Trophoblast cell (in vitro differentiated cells and primary cell): ENCODE results near the gene TINAGL1.

Experiments
- DNase-seq, 2 donors: peaks; one replicate each; pipeline ENCODE4 v3.0.0-alpha.2; 2016
- H2AFZ ChIP-seq: 2 replicates; pipeline ENCODE4 v1.6.1; 2013; ENCODE audit warnings: low read length, moderate library complexity, mild to moderate bottlenecking; ENCODE audit not compliant: insufficient read depth, poor library complexity
- H2AK5ac ChIP-seq: 2 replicates; pipeline ENCODE4 v1.6.1; 2013; ENCODE audit warnings: mild to moderate bottlenecking, low read length
- H2BK120ac ChIP-seq: 2 replicates; pipeline ENCODE4 v1.6.1; 2013; ENCODE audit warnings: low read length, mild to moderate bottlenecking, moderate library complexity; ENCODE audit not compliant: insufficient read depth, poor library complexity
- H2BK12ac ChIP-seq: 2 replicates; pipeline ENCODE4 v1.6.1; 2013; ENCODE audit warnings: mild to moderate bottlenecking, low read length, moderate library complexity
- H2BK5ac ChIP-seq: 2 replicates; pipeline ENCODE4 v1.6.1; 2013; ENCODE audit warnings: low read length, low read depth, moderate library complexity, mild to moderate bottlenecking; ENCODE audit not compliant: poor library complexity
- H3K14ac ChIP-seq: 2 replicates; pipeline ENCODE4 v1.6.1; 2013; ENCODE audit warnings: mild to moderate bottlenecking, low read length
- H3K18ac ChIP-seq: 2 replicates; pipeline ENCODE4 v1.6.1; 2013; ENCODE audit warnings: mild to moderate bottlenecking, low read length
- H3K23ac ChIP-seq: 2 replicates; pipeline ENCODE4 v1.6.1; 2013; ENCODE audit warnings: low read length
- H3K27ac ChIP-seq: 2 replicates; pipeline ENCODE4 v1.5.1; 2013; ENCODE audit warnings: low read depth, mild to moderate bottlenecking, inconsistent platforms, low read length, moderate library complexity
- H3K27me3 ChIP-seq: 2 replicates; pipeline ENCODE4 v1.6.1; 2013; ENCODE audit warnings: inconsistent platforms, mild to moderate bottlenecking, low read length, moderate library complexity; ENCODE audit not compliant: insufficient read depth
- H3K36me3 ChIP-seq, 2 experiments: 1 replicate in 1 of 2; 2 replicates in 1 of 2; pipeline ENCODE4 v1.6.1; 2013; ENCODE audit warnings: low read length in 2 of 2, mild to moderate bottlenecking in 2 of 2, moderate library complexity in 1 of 2; ENCODE audit not compliant: insufficient read depth in 2 of 2, control insufficient read depth in 1 of 2
- H3K4ac ChIP-seq: 2 replicates; pipeline ENCODE4 v1.6.1; 2013; ENCODE audit warnings: low read depth, mild to moderate bottlenecking, low read length, moderate library complexity
- H3K4me1 ChIP-seq, 2 experiments: 1 replicate in 1 of 2; 2 replicates in 1 of 2; pipeline ENCODE4 v1.6.1; 2013; ENCODE audit warnings: low read length in 2 of 2, mild to moderate bottlenecking in 2 of 2, moderate library complexity in 1 of 2; ENCODE audit not compliant: insufficient read depth in 2 of 2, control insufficient read depth in 1 of 2
- H3K4me2 ChIP-seq: 2 replicates; pipeline ENCODE4 v1.6.1; 2013; ENCODE audit warnings: inconsistent platforms, mild to moderate bottlenecking, low read length, moderate library complexity
- H3K4me3 ChIP-seq: 2 replicates; pipeline ENCODE4 v1.5.1; 2013; ENCODE audit warnings: mild to moderate bottlenecking, low read depth, low read length, inconsistent platforms
- H3K79me1 ChIP-seq: one replicate; pipeline ENCODE4 v1.6.1; 2013; ENCODE audit warnings: low read length
- H3K79me2 ChIP-seq: 2 replicates; pipeline ENCODE4 v1.6.1; 2013; ENCODE audit warnings: low read length, mild to moderate bottlenecking; ENCODE audit not compliant: control insufficient read depth, insufficient read depth, poor library complexity
- H3K9ac ChIP-seq: 2 replicates; pipeline ENCODE4 v1.6.1; 2013; ENCODE audit warnings: mild to moderate bottlenecking, low read length
- H3K9me3 ChIP-seq: 2 replicates; pipeline ENCODE4 v1.6.1; 2013; ENCODE audit warnings: low read depth, mild to moderate bottlenecking, control low read depth, inconsistent platforms, low read length; ENCODE audit not compliant: insufficient read depth
- H4K12ac ChIP-seq: 2 replicates; pipeline ENCODE4 v1.6.1; 2013; ENCODE audit warnings: low read depth, mild to moderate bottlenecking, low read length, moderate library complexity
- H4K8ac ChIP-seq: 2 replicates; pipeline ENCODE4 v1.6.1; 2013; ENCODE audit warnings: low read depth, mild to moderate bottlenecking, low read length, moderate library complexity
- H4K91ac ChIP-seq: one replicate; pipeline ENCODE4 v1.6.1; 2013; ENCODE audit warnings: low read depth, mild to moderate bottlenecking, low read length, moderate library complexity
- WGBS: extraction: QIAGEN DNeasy Blood & Tissue Kit; methylation state at CpG from one replicate; pipeline ENCODE4 v1.1.7; 2013; ENCODE audit warnings: missing lambda C conversion rate; ENCODE audit not compliant: insufficient read length, insufficient coverage; ENCODE audit errors: extremely low coverage; 5-methylcytosine and 5-hydroxymethylcytosine counted together

Gene TINAGL1

DNA sequence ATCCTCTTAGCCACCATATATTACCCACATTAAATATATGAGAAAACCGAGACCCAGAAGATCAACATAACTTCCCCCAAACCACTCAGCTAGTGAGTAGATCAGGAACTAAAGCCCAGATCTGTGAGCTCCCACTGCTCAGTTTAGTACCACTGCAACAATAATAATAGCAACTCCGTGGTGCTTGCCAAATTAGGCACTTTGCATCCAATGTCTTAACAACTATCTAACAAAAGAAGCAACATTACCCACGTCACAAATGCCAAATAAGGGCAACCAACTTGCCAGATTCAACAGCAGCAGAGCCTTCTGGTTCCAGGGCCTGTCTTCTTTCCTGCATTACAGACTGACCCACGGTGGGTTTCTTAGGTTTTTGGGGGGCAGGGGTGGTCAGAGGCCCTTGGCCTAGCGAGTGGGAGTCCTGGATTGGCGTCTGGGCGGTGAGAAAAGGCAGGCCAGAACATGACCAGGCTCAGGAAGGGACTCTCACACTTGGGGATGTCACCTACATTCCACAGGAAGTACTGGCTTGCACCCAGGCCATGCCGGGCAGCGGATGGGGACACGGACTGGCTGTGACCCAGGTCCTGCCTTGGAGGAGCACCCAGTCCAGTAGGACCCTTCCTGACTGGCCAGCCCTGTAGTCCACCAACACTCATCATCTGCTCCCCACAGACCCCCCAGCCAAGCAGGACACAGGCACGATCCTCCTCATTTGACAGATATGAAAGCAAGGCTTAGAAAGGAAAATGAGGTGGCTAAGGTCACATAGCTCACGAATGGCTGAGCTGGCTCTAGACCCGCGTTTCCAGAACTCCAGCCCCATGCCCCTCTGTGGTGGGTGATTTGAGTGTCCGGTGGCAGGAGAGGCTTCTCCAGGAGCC is 45.8 kb downstream of the TINAGL1 start:
- Histone ChIP-seq H3K27ac (no peak overlapping the region), H4K91ac (peak overlapping the region; percentile 12), H3K23ac (no peak overlapping the region), H2BK5ac (no peak overlapping the region), H3K4ac (no peak overlapping the region), H4K8ac (no peak overlapping the region), H3K14ac (no peak overlapping the region), H2BK120ac (peak overlapping the region; percentile 18), H3K79me2 (peaks cover 11% of the 10 kb centered on the region), H3K18ac (no peak overlapping the region), H4K12ac (no peak overlapping the region), H3K9me3 (peaks cover 5% of the 10 kb centered on the region), H3K79me1 (peaks cover 34% of the 10 kb centered on the region), H2AFZ (no peak overlapping the region), H3K4me2 (no peak overlapping the region), H3K9ac (no peak overlapping the region), H2BK12ac (peak overlapping the region; percentile 37), H3K4me1 (peaks cover 23 to 25% of the 10 kb centered on the region in 2 experiments), H2AK5ac (peak overlapping the region; percentile 55), H3K27me3 (no peaks in the 10 kb centered on the region), H3K36me3 (peaks cover 0 to 1% of the 10 kb centered on the region in 2 experiments), H3K4me3 (no peak overlapping the region)
- no peak for DNase-seq
- WGBS: no CpG with 5 or more reads among the region's 15 CpGs

DNA sequence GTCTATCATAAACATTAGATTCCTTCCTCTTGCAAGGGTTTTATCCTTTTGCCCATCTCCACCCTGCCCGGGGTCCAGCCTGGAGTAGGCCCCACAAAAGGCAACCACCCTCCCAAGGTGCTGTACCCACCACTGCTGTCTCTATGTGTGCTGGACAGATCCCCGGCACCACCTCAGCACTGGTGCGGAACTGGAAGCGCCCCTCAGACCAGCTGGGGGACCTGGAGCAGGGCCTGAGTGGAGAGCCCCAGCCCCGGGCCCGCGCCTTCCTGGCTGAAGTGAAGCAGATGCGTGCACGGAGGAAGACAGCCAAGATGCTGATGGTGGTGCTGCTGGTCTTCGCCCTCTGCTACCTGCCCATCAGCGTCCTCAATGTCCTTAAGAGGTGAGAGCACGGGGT is 47.0 kb downstream of the TINAGL1 start:
- Histone ChIP-seq H2BK120ac (no peak overlapping the region), H3K4me1 (peaks cover 33 to 35% of the 10 kb centered on the region in 2 experiments), H3K79me2 (peaks cover 17% of the 10 kb centered on the region), H3K9ac (no peak overlapping the region), H3K14ac (no peak overlapping the region), H3K4ac (no peak overlapping the region), H4K91ac (no peak overlapping the region), H3K18ac (no peak overlapping the region), H2BK12ac (no peak overlapping the region), H3K9me3 (peaks cover 5% of the 10 kb centered on the region), H3K36me3 (peaks cover 5 to 11% of the 10 kb centered on the region in 2 experiments), H2BK5ac (no peak overlapping the region), H2AFZ (no peak overlapping the region), H3K4me3 (no peak overlapping the region), H3K79me1 (peaks cover 42% of the 10 kb centered on the region), H3K27ac (no peak overlapping the region), H3K23ac (no peak overlapping the region), H4K8ac (no peak overlapping the region), H3K4me2 (no peak overlapping the region), H3K27me3 (no peaks in the 10 kb centered on the region), H4K12ac (no peak overlapping the region), H2AK5ac (no peak overlapping the region)
- no peak for DNase-seq
- WGBS: no CpG with 5 or more reads among the region's 12 CpGs

DNA sequence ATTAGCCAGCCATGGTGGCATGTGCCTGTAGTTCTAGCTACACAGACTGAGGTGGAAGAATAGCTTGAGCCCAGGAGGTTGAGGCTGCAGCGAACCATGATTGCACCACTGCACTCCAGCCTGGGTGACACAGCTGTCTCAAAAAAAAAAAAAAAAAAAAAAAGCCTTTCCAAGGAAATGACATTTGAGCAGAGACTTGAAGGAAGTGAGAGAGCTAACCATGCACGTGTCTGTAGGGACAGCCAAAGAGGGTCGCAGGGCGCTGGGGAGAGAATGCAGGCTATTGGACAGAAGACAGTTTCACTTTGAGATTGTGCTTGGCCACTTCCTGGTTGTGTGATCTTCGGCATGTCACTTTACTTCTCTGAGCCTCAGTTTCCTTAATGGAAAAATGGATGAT is 48.0 kb downstream of the TINAGL1 start:
- Histone ChIP-seq H2BK12ac (no peak overlapping the region), H2AK5ac (no peak overlapping the region), H3K9me3 (peaks cover 5% of the 10 kb centered on the region), H3K23ac (no peak overlapping the region), H4K12ac (no peak overlapping the region), H3K14ac (no peak overlapping the region), H3K36me3 (peaks cover 7 to 12% of the 10 kb centered on the region in 2 experiments), H3K27me3 (no peaks in the 10 kb centered on the region), H3K9ac (no peak overlapping the region), H3K79me2 (peaks cover 17% of the 10 kb centered on the region), H3K79me1 (peaks cover 46% of the 10 kb centered on the region), H3K4ac (no peak overlapping the region), H2AFZ (no peak overlapping the region), H2BK120ac (peak overlapping the region; percentile 1), H3K4me1 (peaks cover 37 to 40% of the 10 kb centered on the region in 2 experiments), H4K8ac (no peak overlapping the region), H3K27ac (no peak overlapping the region), H2BK5ac (no peak overlapping the region), H3K4me3 (no peak overlapping the region), H3K4me2 (no peak overlapping the region), H3K18ac (no peak overlapping the region), H4K91ac (peak overlapping the region; percentile 78)
- no peak for DNase-seq
- WGBS: no CpG with 5 or more reads among the region's 5 CpGs

GRCh38 chr1:31624731-31625514 is 48.6 kb downstream of the TINAGL1 start:
- H3K4me3 ChIP-seq: no peak overlapping the region

More at GRCh38 chr1:31624731-31625514, 48.6 kb downstream of the TINAGL1 start:
- Histone ChIP-seq H2AFZ (no peak overlapping the region), H3K14ac (peak overlapping the region; percentile 18), H3K36me3 (peaks cover 9 to 14% of the 10 kb centered on the region in 2 experiments), H3K4me1 (peaks cover 42 to 45% of the 10 kb centered on the region in 2 experiments), H3K9me3 (peaks cover 5% of the 10 kb centered on the region), H3K9ac (no peak overlapping the region), H3K18ac (peak overlapping the region; percentile 68), H4K8ac (peak overlapping the region; percentile 8), H3K23ac (no peak overlapping the region), H3K4ac (no peak overlapping the region), H4K91ac (peak overlapping the region; percentile 78), H2BK5ac (peak overlapping the region; percentile 41), H4K12ac (no peak overlapping the region), H2BK12ac (peak overlapping the region; percentile 16), H3K27ac (peak overlapping the region; percentile 91), H3K79me2 (peaks cover 19% of the 10 kb centered on the region), H3K27me3 (no peaks in the 10 kb centered on the region), H3K4me2 (peak overlapping the region; percentile 20), H2AK5ac (peak overlapping the region; percentile 29), H3K79me1 (peaks cover 49% of the 10 kb centered on the region), H2BK120ac (peak overlapping the region; percentile 56)
- no peak for DNase-seq
- no CpG with 5 or more reads among the region's 16 CpGs for WGBS
